OCI-LY3 (cell line): ENCODE results near the gene FOXI3.
"Not testable (repeated sequence)": the region's sequence is repeated elsewhere in the genome, so short reads cannot be mapped to it uniquely, and the experiment has no call there.

Experiments
- H2AFZ ChIP-seq: fragments of 200-600, 300-600 bp; shearing (Covaris generic); 2 replicates; pipeline ENCODE4 v1.6.0; 2014; ENCODE audit warnings: antibody characterized with exemption, low read depth, low read length
- H3K27ac ChIP-seq: fragments of 200-600, 300-600 bp; sonication (generic); 2 replicates; pipeline ENCODE4 v1.5.1; 2014; ENCODE audit warnings: mild to moderate bottlenecking, low read length, moderate library complexity, mixed read lengths
- H3K27me3 ChIP-seq: fragments of 200-600, 300-600 bp; sonication (generic); 2 replicates; pipeline ENCODE4 v1.6.1; 2014; ENCODE audit warnings: low read depth, low read length, mixed read lengths
- H3K36me3 ChIP-seq: fragments of 200-600, 300-600 bp; sonication (generic); replicated peaks from 2 replicates; pipeline ENCODE3; 2014; ENCODE audit warnings: low read depth, low read length, mixed read lengths
- H3K4me1 ChIP-seq: fragments of 300-600, 200-600 bp; sonication (generic); 2 replicates; pipeline ENCODE4 v1.6.1; 2014; ENCODE audit warnings: low read length, mixed read lengths
- H3K4me2 ChIP-seq: fragments of 200-600, 300-600 bp; sonication (generic); 2 replicates; pipeline ENCODE4 v1.6.1; 2014; ENCODE audit warnings: low read length, mixed read lengths
- H3K4me3 ChIP-seq: fragments of 300-600, 200-600 bp; sonication (generic); 2 replicates; pipeline ENCODE4 v1.5.1; 2014; ENCODE audit warnings: antibody characterized with exemption, mild to moderate bottlenecking, low read length, moderate library complexity
- H3K79me2 ChIP-seq: fragments of 300-600, 200-600 bp; shearing (Covaris generic); 2 replicates; pipeline ENCODE4 v1.6.1; 2014; ENCODE audit warnings: mild to moderate bottlenecking, low read length, mixed read lengths
- H3K9ac ChIP-seq: fragments of 300-600, 200-600 bp; shearing (Covaris generic); 2 replicates; pipeline ENCODE4 v1.6.0; 2014; ENCODE audit warnings: mild to moderate bottlenecking, low read length, moderate library complexity
- H3K9me3 ChIP-seq: fragments of 200-600, 300-600 bp; shearing (Covaris generic); 2 replicates; pipeline ENCODE4 v1.6.1; 2014; ENCODE audit warnings: low read length, mixed read lengths; ENCODE audit not compliant: insufficient read depth
- H4K20me1 ChIP-seq: fragments of 200-600, 300-600 bp; sonication (generic); 2 replicates; pipeline ENCODE4 v1.6.1; 2016; ENCODE audit warnings: low read length, mixed read lengths; ENCODE audit not compliant: insufficient read depth
- EZH2phosphoT487 ChIP-seq: fragments of 200-600 bp; shearing (Covaris generic); IDR thresholded peaks from 2 replicates; pipeline ENCODE4 v1.6.1; 2018; ENCODE audit warnings: antibody characterized with exemption, mixed run types, low read depth
- TF ChIP-seq, protein P1 (sequence below): fragments of 200-600, 300-600 bp; sonication (generic); IDR thresholded peaks from 2 replicates; pipeline ENCODE4 v1.5.1; 2014; ENCODE audit warnings: antibody characterized with exemption, low read length, low read depth

The FOXI3 gene

GRCh38 chr2:88416016-88416663 is 36.4 kb downstream of the FOXI3 start:
- Histone ChIP-seq H3K27ac (no peak overlapping the region), H4K20me1 (no peaks in the 10 kb centered on the region)

DNA sequence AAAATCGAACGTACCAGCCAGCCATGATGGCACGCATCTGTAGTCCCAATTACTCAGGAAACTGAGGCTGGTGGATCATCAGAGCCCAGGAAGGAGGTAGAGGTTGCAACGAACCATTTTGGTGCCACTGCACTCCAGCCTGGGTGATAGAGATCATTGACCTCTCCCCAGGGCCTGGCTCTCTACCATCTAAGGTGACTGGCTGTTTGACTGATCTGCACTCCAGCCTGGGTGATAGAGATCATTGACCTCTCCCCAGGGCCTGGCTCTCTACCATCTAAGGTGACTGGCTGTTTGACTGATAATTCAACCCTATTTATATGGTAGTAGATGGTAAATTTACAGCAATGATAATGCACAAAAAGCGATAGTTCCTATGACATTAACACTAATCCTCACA is 43.6 kb downstream of the FOXI3 start:
- H3K36me3 ChIP-seq, H3K9ac ChIP-seq, H3K27me3 ChIP-seq, H3K79me2 ChIP-seq, H3K4me2 ChIP-seq, H2AFZ ChIP-seq, H3K4me3 ChIP-seq, H4K20me1 ChIP-seq, H3K27ac ChIP-seq, H3K4me1 ChIP-seq, H3K9me3 ChIP-seq: not testable (repeated sequence)

More at GRCh38 chr2:88416016-88416663, 36.4 kb downstream of the FOXI3 start:
- Histone ChIP-seq H3K4me1 (no peaks in the 10 kb centered on the region), H3K9me3 (no peaks in the 10 kb centered on the region), H3K27me3 (0 out of 2 replicates have a peak, but pooled peaks cover 14% of the 10 kb centered on the region), H3K9ac (no peak overlapping the region), H3K79me2 (no peaks in the 10 kb centered on the region), H3K4me2 (no peak overlapping the region), H3K36me3 (no peaks in the 10 kb centered on the region), H2AFZ (no peak overlapping the region), H3K4me3 (no peak overlapping the region)
- TF ChIP-seq EZH2phosphoT487: no peak
- TF ChIP-seq, protein P1, sequence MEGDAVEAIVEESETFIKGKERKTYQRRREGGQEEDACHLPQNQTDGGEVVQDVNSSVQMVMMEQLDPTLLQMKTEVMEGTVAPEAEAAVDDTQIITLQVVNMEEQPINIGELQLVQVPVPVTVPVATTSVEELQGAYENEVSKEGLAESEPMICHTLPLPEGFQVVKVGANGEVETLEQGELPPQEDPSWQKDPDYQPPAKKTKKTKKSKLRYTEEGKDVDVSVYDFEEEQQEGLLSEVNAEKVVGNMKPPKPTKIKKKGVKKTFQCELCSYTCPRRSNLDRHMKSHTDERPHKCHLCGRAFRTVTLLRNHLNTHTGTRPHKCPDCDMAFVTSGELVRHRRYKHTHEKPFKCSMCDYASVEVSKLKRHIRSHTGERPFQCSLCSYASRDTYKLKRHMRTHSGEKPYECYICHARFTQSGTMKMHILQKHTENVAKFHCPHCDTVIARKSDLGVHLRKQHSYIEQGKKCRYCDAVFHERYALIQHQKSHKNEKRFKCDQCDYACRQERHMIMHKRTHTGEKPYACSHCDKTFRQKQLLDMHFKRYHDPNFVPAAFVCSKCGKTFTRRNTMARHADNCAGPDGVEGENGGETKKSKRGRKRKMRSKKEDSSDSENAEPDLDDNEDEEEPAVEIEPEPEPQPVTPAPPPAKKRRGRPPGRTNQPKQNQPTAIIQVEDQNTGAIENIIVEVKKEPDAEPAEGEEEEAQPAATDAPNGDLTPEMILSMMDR: no peak

- no peak overlapping the region for H2AFZ ChIP-seq
These were observed 52.3 kb downstream of the FOXI3 start for GRCh38 chr2:88400037-88400767.

DNA sequence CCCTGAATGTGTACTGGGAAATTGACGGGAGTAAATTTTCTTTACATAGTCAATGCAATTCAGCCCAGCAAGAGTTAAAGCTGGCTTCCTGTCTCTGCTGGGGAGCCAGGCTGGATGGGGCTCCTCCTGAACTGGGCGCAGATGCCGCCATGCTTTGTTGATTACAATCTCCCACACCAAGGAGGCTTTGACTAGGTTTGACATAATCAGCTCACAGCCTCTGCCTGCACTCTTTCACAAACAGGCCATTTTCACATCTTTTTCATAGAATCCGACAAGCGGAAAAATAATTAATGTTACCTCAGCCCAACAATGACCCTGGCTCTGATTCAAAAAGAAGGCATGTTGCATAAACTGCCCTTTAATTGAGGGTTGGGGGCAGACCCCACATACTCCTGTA is 54.3 kb downstream of the FOXI3 start:
- Histone ChIP-seq H2AFZ (no peak overlapping the region), H3K9ac (no peak overlapping the region), H3K9me3 (no peaks in the 10 kb centered on the region), H3K27ac (no peak overlapping the region), H3K36me3 (no peaks in the 10 kb centered on the region), H3K4me1 (no peaks in the 10 kb centered on the region), H4K20me1 (no peaks in the 10 kb centered on the region), H3K27me3 (peaks cover 4% of the 10 kb centered on the region; the same call in 1 of the 2 replicates), H3K79me2 (no peaks in the 10 kb centered on the region), H3K4me3 (no peak overlapping the region), H3K4me2 (no peak overlapping the region)
- no peak for TF ChIP-seq EZH2phosphoT487
- TF ChIP-seq, protein P1: no peak

More at GRCh38 chr2:88400037-88400767, 52.3 kb downstream of the FOXI3 start:
- H3K9ac ChIP-seq: no peak overlapping the region
- TF ChIP-seq, protein P1: no peak
- no peak for TF ChIP-seq EZH2phosphoT487
- H3K79me2 ChIP-seq: no peaks in the 10 kb centered on the region
- H3K4me1 ChIP-seq: no peaks in the 10 kb centered on the region
- peaks cover 4% of the 10 kb centered on the region; the same call in 1 of the 2 replicates for H3K27me3 ChIP-seq
- H3K4me2 ChIP-seq: no peak overlapping the region
- H4K20me1 ChIP-seq: no peaks in the 10 kb centered on the region
- no peak overlapping the region for H3K4me3 ChIP-seq
- no peaks in the 10 kb centered on the region for H3K9me3 ChIP-seq
- no peaks in the 10 kb centered on the region for H3K36me3 ChIP-seq
- H3K27ac ChIP-seq: no peak overlapping the region
